Umbilical cord (tissue), 2 donors: Measurements from ENCODE around the gene OTOG. TPM values are rescaled to one million over a fixed set of nuclear protein-coding genes. Genes with fewer than 3 reads are reported as not detected.

ENCODE experiments used
- DNase-seq: peaks from one replicate; pipeline ENCODE4 v3.0.0-alpha.2; 2015; ENCODE audit warnings: low spot score
- total RNA-seq: library from RNA; depleted of rRNA; stranded (reverse); fragments of >200 nt; gene quantifications from one replicate; pipeline ENCODE4 v1.2.3, GENCODE V29; 2014; ENCODE audit warnings: low replicate concordance; ENCODE audit not compliant: insufficient read depth

The OTOG gene
- total RNA-seq, 1 donor from 2014 or later: 0.48 TPM

DNA sequence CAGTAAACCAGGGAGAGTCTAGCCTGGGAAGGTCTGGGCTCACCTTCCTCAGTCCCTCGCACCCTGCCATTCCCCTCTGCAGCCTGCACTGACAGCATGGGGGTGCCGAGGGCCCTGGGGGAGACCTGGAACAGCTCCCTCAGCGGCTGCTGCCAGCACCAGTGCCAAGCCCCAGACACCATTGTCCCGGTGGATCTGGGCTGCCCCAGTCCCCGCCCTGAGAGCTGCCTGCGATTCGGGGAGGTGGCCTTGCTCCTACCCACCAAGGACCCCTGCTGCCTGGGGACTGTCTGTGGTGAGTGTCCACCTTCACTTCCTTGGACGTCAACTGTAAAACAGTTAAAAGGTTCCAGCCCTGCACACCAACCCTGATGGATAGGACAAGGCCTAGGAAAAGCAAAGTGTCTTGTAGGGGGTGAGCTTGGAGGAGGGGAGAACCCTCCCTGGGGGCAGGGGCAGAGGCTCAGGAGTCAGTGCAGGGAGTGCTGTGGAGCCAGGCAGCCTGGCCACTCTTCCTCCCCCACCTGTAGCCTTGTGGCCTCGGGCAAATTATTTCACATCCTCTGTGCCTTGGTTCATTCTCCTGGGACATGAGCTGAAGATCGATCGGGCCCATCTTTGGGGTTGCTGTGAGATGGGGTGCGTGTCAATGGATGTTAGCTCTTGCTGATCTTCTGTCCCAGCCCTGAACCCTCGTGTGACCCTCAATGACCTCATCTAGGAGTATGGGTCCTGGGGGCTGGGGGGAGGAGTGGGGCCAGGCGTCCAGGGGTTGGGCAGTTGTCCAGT is 87.1 kb downstream of the OTOG start:
- DNase-seq: no peak

GRCh38 chr11:17634776-17635550 is 87.9 kb downstream of the OTOG start:
- no peak for DNase-seq

GRCh38 chr11:17635551-17635938 is 88.5 kb downstream of the OTOG start:
- no peak for DNase-seq

GRCh38 chr11:17636721-17637120 is 89.7 kb downstream of the OTOG start:
- no peak for DNase-seq

DNA sequence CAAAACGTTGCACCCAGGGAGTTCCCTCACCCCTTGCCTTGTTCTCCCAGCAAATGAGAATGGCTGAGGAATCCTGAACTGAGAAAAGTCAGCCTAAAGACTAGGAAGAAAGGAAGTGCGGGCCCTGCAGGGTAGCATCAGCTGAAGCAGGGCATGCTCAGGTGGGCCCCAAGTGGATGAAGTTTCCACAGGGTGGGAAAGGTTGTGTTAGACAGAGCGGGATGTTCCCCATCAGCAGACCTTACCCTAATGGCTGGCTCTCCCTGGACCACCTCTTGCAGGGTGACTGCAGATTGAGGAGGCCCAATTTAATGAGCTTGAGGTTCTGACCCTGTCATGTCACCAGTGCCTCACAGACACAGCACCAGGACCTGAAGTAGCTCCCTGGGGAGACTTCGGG is 90.8 kb downstream of the OTOG start:
- DNase-seq: no peak

DNA sequence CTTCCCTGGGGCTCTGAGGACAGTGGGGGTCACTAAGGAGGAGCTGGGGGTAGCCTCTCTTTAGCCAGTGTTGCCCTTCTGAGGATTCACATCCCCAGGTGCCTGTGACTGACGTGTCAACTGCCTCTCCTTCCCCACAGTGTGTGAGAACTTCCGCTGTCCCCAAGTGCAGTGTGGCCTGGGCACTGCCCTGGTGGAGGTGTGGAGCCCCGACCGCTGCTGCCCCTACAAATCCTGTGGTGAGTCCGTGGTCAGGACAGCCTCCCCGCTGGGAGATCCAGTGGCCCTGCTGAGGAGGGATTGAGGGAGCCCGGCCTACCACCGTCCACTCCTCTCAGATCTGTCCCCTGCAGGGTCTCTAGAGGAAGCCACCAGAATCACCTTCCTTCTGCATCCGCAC is 91.3 kb downstream of the OTOG start:
- no peak for DNase-seq

GRCh38 chr11:17639091-17639490 is 92.0 kb downstream of the OTOG start:
- no peak for DNase-seq

GRCh38 chr11:17639781-17640180 is 92.7 kb downstream of the OTOG start:
- DNase-seq: no peak

DNA sequence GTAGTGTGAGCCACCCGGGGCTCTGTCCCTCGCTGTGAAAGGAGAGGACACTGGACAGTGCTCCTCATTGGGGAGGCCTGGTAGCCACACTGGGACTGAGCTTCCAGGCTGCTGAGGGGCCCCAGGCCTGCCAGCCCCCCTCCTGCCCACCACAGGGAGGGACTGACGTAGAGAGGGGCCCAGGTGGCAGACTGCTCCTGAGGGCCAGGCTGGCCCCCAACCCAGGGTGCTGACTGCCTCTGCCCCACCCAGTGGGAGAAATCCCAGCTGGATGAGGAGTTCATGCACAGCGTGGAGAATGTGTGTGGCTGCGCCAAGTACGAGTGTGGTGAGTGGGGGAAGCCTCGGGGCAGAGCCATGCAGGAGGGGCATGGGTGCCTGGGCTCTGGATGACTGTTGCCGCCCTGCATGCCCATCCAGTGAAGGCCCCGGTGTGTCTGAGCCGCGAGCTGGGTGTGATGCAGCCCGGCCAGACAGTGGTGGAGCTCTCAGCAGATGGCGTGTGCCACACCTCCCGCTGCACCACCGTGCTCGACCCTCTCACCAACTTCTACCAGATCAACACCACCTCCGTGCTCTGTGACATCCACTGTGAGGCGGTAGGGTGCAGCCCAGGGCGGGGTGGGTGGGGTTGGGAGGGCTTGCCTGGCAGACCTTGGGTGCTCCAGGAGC is 93.6 kb downstream of the OTOG start:
- DNase-seq: no peak

GRCh38 chr11:17641792-17642350 is 94.8 kb downstream of the OTOG start:
- DNase-seq: no peak

DNA sequence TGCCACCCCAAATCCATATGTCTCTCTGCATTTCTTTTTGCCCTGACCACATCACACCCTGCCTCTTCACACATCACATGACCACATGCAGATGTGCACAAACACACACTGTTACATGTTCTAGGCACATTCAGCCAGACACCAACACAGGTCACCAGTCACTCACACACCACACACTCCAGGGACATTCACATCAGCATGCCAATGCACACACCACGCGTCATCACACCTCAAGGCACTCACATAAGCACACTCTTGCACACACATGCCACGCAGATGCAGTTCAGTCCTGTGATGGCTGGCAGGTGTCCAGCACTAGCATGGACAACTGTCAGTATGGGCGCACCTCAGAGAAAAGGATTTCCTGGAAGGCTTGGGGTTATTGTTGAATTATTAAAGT is 95.3 kb downstream of the OTOG start:
- no peak for DNase-seq

DNA sequence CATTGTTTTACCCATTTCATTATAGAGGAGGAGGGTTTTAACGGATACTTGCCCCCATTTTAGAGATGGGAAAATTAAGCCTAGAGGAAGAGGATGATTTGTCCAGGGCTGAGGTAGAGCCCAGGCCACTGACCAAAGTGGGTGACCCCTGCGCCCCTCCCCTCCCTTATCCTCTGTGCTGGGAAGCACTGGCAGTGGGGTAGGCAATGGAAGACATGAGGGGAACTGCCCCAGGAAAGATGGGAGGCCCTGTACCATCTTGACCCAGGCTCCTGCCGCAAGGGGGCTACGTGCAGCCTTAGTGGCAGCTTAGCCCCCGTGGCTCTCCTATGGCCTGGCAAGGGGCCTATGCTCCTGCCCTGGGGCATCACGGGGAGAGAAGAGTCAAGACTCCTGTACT is 95.9 kb downstream of the OTOG start:
- no peak for DNase-seq

GRCh38 chr11:17643506-17644405 is 96.7 kb downstream of the OTOG start:
- no peak for DNase-seq

DNA sequence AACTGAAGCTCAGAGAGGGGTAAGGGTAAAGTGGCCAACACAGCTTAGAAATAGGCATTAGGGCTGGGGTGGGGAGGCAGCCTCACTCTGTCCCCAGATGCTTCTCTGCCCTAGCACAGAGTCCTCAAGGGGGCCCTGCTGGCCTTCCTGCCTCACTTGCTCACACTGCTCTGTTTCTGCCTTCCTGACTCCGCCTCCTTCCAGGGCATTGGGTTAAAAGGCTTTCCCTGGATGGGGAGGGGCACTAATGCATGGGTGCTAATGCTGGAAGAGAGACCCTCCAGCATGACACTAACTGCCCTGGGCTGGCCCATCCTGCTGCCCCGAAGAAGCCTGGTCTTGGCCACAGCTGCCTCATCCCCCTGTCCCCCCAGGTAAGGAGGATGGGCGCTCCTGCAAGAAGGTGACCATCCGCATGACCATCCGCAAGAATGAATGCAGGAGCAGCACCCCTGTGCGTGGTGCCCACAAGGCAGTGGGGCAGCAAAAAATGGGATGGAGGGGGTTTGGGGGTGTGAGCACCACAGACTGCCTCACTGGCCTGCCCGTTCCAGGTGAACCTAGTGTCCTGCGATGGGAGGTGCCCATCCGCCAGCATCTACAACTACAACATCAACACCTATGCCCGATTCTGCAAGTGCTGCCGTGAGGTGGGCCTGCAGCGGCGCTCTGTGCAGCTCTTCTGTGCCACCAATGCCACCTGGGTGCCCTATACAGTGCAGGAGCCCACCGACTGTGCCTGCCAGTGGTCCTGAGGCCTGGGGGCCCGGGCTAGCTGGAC is 98.3 kb downstream of the OTOG start:
- no peak for DNase-seq

DNA sequence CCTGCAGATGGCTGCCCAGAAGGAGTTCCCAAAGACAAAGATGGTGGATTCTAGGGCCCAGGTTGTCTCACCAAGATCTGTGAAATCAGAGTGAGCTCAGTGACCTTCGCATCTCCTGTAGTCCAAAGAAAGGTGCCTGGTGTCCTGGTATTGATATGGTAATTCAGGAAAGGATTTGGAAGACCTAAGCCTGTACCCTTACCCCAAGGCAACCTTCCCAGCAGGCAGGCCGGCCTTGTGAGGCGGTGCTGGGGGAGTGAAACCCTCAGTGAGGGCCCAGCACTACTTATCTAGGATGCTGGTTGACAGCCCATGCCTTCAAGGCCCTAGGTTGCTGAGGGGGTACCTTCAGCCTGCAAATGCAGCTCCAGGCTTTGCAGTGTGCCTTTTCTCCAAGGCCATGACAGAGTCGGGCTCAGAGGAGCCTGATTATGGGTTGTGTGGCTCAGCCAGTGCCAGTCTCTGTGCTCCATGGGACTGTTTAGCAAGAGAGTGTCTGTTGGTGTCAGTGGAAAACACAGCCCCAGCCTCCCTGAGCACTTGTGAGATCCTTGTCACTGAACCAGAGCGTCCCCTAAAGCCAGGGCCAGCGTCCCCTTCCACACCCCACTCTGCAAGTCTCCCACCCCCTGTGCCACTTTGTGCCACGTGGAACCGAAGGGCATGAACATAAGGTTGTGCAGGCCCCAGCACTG is 99.5 kb downstream of the OTOG start:
- no peak for DNase-seq

- DNase-seq: no peak
Measured at GRCh38 chr11:17648528-17648927, 101.5 kb downstream of the OTOG start.

- no peak for DNase-seq
Measured at GRCh38 chr11:17649261-17649660, 102.2 kb downstream of the OTOG start.

DNA sequence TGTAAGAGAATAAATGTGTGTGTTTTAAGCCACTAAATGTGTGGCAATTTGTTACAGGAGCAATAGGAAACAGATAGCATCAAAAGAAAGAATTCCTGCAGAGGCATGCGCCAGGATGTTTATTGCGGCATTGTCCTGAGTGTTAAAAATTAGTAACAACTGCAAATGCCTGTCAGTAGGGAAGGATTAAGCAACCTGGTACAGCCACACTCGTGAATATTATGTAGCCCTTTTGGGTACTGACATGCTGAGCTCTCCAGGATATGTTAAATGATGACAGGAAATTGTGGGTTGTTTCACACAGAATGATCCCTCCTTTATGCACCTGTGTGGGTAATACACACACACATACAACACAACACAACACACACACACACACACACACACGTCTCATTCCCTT is 102.6 kb downstream of the OTOG start:
- DNase-seq: no peak

DNA sequence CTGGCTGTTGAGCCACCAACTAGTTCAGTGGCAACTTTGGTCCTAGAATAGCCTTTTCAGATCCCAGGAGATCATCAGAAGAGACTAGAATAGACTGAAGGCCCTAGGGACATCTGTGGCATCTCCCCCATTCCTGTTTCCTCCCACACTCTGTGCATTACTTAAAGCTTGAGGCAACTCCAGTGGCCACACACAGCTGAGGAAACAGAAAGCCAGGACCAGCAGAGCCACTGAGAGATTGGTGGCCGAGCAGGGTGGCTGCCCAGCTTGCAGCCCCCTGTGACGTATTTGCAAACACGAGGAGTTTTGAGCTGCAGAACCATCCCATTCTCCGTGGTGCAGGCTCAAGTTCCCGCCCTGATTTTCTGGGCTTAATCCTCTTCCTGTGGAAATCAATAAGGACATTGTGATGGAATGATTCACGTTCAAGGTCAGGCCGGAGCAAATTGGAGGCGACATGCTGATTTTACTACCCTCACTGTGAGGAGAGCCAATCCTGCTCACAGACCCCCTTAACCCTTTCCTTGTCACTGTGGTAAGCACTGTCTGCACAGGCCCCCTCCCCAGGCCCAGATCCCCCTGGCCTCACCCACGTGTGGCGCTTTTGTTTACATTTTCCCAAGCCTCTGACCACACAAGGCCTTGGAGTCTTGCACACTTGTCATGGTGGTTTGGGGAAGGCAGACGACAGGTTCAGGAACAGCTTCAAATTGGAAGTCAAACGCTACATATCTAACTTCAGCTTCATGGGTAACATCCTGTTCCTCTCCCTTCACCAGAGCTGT is 103.3 kb downstream of the OTOG start:
- no peak for DNase-seq
